Activated CD4-positive, alpha-beta memory T cell treated with anti-CD3 and anti-CD28 coated beads, Interleukin-2, amount 10 ng/mL, durations not matched to agents 7 days and 5 days (primary cell): ENCODE data around the gene CYP27A1. TPM values are rescaled to one million over a fixed set of nuclear protein-coding genes. Genes with fewer than 3 reads are reported as not detected.

ENCODE experiments used
- CTCF ChIA-PET: fragments of 350-600 bp; sonication (Branson Sonifier 250); formaldehyde crosslinking; loops from one replicate; lab custom pipeline; 2021; ENCODE audit warnings: antibody characterized with exemption, inconsistent platforms; lab: Charles Lee
- POLR2A ChIA-PET: fragments of 350-600 bp; sonication (Branson Sonifier 250); formaldehyde crosslinking; loops from one replicate; lab custom pipeline; 2021; ENCODE audit warnings: antibody characterized with exemption; lab: Charles Lee
- DNase-seq: peaks from one replicate; pipeline ENCODE4 v3.0.0-alpha.2; 2020
- H3K27ac Mint-ChIP-seq: one replicate; pipeline ENCODE4 v1.8.0; 2021; ENCODE audit warnings: mild to moderate bottlenecking, mixed read lengths
- H3K27me3 Mint-ChIP-seq: one replicate; pipeline ENCODE4 v1.8.0; 2021; ENCODE audit warnings: mixed read lengths
- H3K36me3 Mint-ChIP-seq: one replicate; pipeline ENCODE4 v1.8.0; 2021; ENCODE audit warnings: low read depth, mixed read lengths
- H3K4me1 Mint-ChIP-seq: one replicate; pipeline ENCODE4 v1.8.0; 2021; ENCODE audit warnings: mixed read lengths
- H3K4me3 Mint-ChIP-seq: one replicate; pipeline ENCODE4 v1.8.0; 2021; ENCODE audit warnings: mild to moderate bottlenecking, mixed read lengths
- H3K9me3 Mint-ChIP-seq: one replicate; pipeline ENCODE4 v1.8.0; 2021; ENCODE audit warnings: mixed read lengths
- total RNA-seq, 2 experiments: library from RNA; stranded (reverse); gene quantifications; one replicate each; pipeline ENCODE4 v1.2.3, GENCODE V29; 2021

The CYP27A1 gene
- total RNA-seq, 2 experiments from 2014 or later, result not detected

GRCh38 chr2:218806346-218806978 lies 24.5 kb downstream of the CYP27A1 start:
- Mint-ChIP-seq H3K27me3 (peaks cover 34% of the 10 kb centered on the region), H3K4me3 (no peak overlapping the region), H3K27ac (no peak overlapping the region), H3K9me3 (peaks cover 2% of the 10 kb centered on the region), H3K4me1 (peaks cover 16% of the 10 kb centered on the region), H3K36me3 (no peaks in the 10 kb centered on the region)
- ChIA-PET POLR2A (no interaction called here), CTCF (interaction anchor here (0.7 kb wide), 2 partner anchors 138 to 275 kb away, joined by 3 read pairs; no protein-coding TSS in a partner anchor)
- no peak for DNase-seq

GRCh38 chr2:218807626-218808025 lies 25.7 kb downstream of the CYP27A1 start:
- Mint-ChIP-seq H3K9me3 (peaks cover 2% of the 10 kb centered on the region), H3K36me3 (no peaks in the 10 kb centered on the region), H3K27ac (no peak overlapping the region), H3K4me1 (peaks cover 11% of the 10 kb centered on the region), H3K4me3 (no peak overlapping the region), H3K27me3 (peaks cover 31% of the 10 kb centered on the region)
- ChIA-PET POLR2A (no interaction called here), CTCF (no interaction called here)
- no peak for DNase-seq

GRCh38 chr2:218809515-218809914 lies 27.6 kb downstream of the CYP27A1 start:
- ChIA-PET CTCF (interaction anchor here (1.0 to 1.2 kb wide), 2 partner anchors 38 to 89 kb away, joined by 3 read pairs; no protein-coding TSS in a partner anchor), POLR2A (no interaction called here)
- Mint-ChIP-seq H3K36me3 (no peaks in the 10 kb centered on the region), H3K9me3 (peaks cover 2% of the 10 kb centered on the region), H3K4me3 (no peak overlapping the region), H3K4me1 (peaks cover 5% of the 10 kb centered on the region), H3K27ac (no peak overlapping the region), H3K27me3 (peaks cover 26% of the 10 kb centered on the region)
- DNase-seq, result no peak

- CTCF ChIA-PET, result interaction anchor here (1.0 to 1.2 kb wide), 2 partner anchors 37 to 88 kb away, joined by 3 read pairs; no protein-coding TSS in a partner anchor
- Mint-ChIP-seq H3K4me3 (no peak overlapping the region), H3K9me3 (no peaks in the 10 kb centered on the region)
Observed at GRCh38 chr2:218810256-218810655, 28.3 kb downstream of the CYP27A1 start.

GRCh38 chr2:218811382-218811781 lies 29.4 kb downstream of the CYP27A1 start:
- no peak for DNase-seq
- CTCF ChIA-PET, result no interaction called here
- no peak overlapping the region for H3K27ac Mint-ChIP-seq
- POLR2A ChIA-PET, result no interaction called here
- H3K27me3 Mint-ChIP-seq, result peaks cover 13% of the 10 kb centered on the region
- H3K4me3 Mint-ChIP-seq, result no peak overlapping the region
- peaks cover 3% of the 10 kb centered on the region for H3K4me1 Mint-ChIP-seq
- H3K9me3 Mint-ChIP-seq, result no peaks in the 10 kb centered on the region
- H3K36me3 Mint-ChIP-seq, result no peaks in the 10 kb centered on the region

More at GRCh38 chr2:218810256-218810655, 28.3 kb downstream of the CYP27A1 start:
- Mint-ChIP-seq H3K4me1 (peaks cover 5% of the 10 kb centered on the region), H3K27ac (no peak overlapping the region), H3K36me3 (no peaks in the 10 kb centered on the region), H3K27me3 (peaks cover 19% of the 10 kb centered on the region)
- no peak for DNase-seq
- POLR2A ChIA-PET, result interaction anchor here (0.7 kb wide), 1 partner anchor 22 kb away, joined by 4 read pairs; no protein-coding TSS in a partner anchor

- POLR2A ChIA-PET, result no interaction called here
- Mint-ChIP-seq H3K27ac (no peak overlapping the region), H3K27me3 (peaks cover 14% of the 10 kb centered on the region), H3K36me3 (no peaks in the 10 kb centered on the region), H3K9me3 (no peaks in the 10 kb centered on the region), H3K4me3 (no peak overlapping the region), H3K4me1 (no peaks in the 10 kb centered on the region)
- CTCF ChIA-PET, result no interaction called here
- no peak for DNase-seq
Observed at GRCh38 chr2:218812096-218812815, 30.3 kb downstream of the CYP27A1 start.

- H3K4me3 Mint-ChIP-seq, result no peak overlapping the region
- POLR2A ChIA-PET, result no interaction called here
- CTCF ChIA-PET, result no interaction called here
Observed at GRCh38 chr2:218812861-218813260, 30.9 kb downstream of the CYP27A1 start.

GRCh38 chr2:218813771-218814460 lies 32.0 kb downstream of the CYP27A1 start:
- no peak overlapping the region for H3K27ac Mint-ChIP-seq

More at GRCh38 chr2:218812861-218813260, 30.9 kb downstream of the CYP27A1 start:
- H3K36me3 Mint-ChIP-seq, result no peaks in the 10 kb centered on the region
- DNase-seq, result no peak
- no peaks in the 10 kb centered on the region for H3K9me3 Mint-ChIP-seq
- H3K27ac Mint-ChIP-seq, result no peak overlapping the region
- peaks cover 18% of the 10 kb centered on the region for H3K27me3 Mint-ChIP-seq
- no peaks in the 10 kb centered on the region for H3K4me1 Mint-ChIP-seq

GRCh38 chr2:218814540-218815243 lies 32.7 kb downstream of the CYP27A1 start:
- H3K4me1 Mint-ChIP-seq, result no peaks in the 10 kb centered on the region
- no peak overlapping the region for H3K27ac Mint-ChIP-seq
- no peak for DNase-seq
- ChIA-PET CTCF (no interaction called here), POLR2A (no interaction called here)
- no peaks in the 10 kb centered on the region for H3K9me3 Mint-ChIP-seq
- H3K4me3 Mint-ChIP-seq, result no peak overlapping the region
- no peaks in the 10 kb centered on the region for H3K36me3 Mint-ChIP-seq
- H3K27me3 Mint-ChIP-seq, result peaks cover 18% of the 10 kb centered on the region

More at GRCh38 chr2:218813771-218814460, 32.0 kb downstream of the CYP27A1 start:
- Mint-ChIP-seq H3K27me3 (peaks cover 24% of the 10 kb centered on the region), H3K9me3 (no peaks in the 10 kb centered on the region), H3K4me1 (no peaks in the 10 kb centered on the region), H3K4me3 (no peak overlapping the region), H3K36me3 (no peaks in the 10 kb centered on the region)
- ChIA-PET POLR2A (no interaction called here), CTCF (no interaction called here)
- no peak for DNase-seq

GRCh38 chr2:218815244-218815637 lies 33.3 kb downstream of the CYP27A1 start:
- DNase-seq, result no peak
- Mint-ChIP-seq H3K27me3 (peaks cover 18% of the 10 kb centered on the region), H3K27ac (no peak overlapping the region), H3K36me3 (no peaks in the 10 kb centered on the region), H3K9me3 (no peaks in the 10 kb centered on the region), H3K4me1 (no peaks in the 10 kb centered on the region), H3K4me3 (no peak overlapping the region)
- POLR2A ChIA-PET, result no interaction called here
- CTCF ChIA-PET, result no interaction called here

- no peak for DNase-seq
- no peaks in the 10 kb centered on the region for H3K9me3 Mint-ChIP-seq
- CTCF ChIA-PET, result no interaction called here
- H3K27ac Mint-ChIP-seq, result no peak overlapping the region
- no peaks in the 10 kb centered on the region for H3K4me1 Mint-ChIP-seq
- H3K4me3 Mint-ChIP-seq, result no peak overlapping the region
- peaks cover 18% of the 10 kb centered on the region for H3K27me3 Mint-ChIP-seq
- POLR2A ChIA-PET, result no interaction called here
- no peaks in the 10 kb centered on the region for H3K36me3 Mint-ChIP-seq
Observed at GRCh38 chr2:218815649-218816048, 33.7 kb downstream of the CYP27A1 start.

GRCh38 chr2:218816561-218817011 lies 34.6 kb downstream of the CYP27A1 start:
- H3K27ac Mint-ChIP-seq, result no peak overlapping the region
- H3K4me3 Mint-ChIP-seq, result no peak overlapping the region
- H3K4me1 Mint-ChIP-seq, result no peaks in the 10 kb centered on the region
- DNase-seq, result no peak
- ChIA-PET POLR2A (no interaction called here), CTCF (no interaction called here)
- no peaks in the 10 kb centered on the region for H3K36me3 Mint-ChIP-seq
- H3K9me3 Mint-ChIP-seq, result no peaks in the 10 kb centered on the region
- peaks cover 22% of the 10 kb centered on the region for H3K27me3 Mint-ChIP-seq
